K562 (cell line): ENCODE data around the gene CACNA2D3. TPM values are rescaled to one million over a fixed set of nuclear protein-coding genes. Genes with fewer than 3 reads are reported as not detected.

Experiments used
- ATAC-seq: fragments of 200-7000 bp; cut with Tn5 transposase; 3 replicates; pipeline ENCODE4 v1.9.1; 2020; ENCODE audit warnings: moderate library complexity
- BruUV-seq: library from RNA; stranded (reverse); fragments of 400-500 nt; replicated peaks from 2 replicates; lab custom pipeline; 2021; lab: Mats Ljungman, UMichigan
- CTCF ChIA-PET: fragments of 300-600 bp; formaldehyde crosslinking; extraction: SDS; loops from one replicate; lab custom pipeline; 2021; ENCODE audit warnings: low intra/inter-chr PET ratio; lab: Yijun Ruan, JAX
- POLR2A ChIA-PET: fragments of 300-600, 350-650 bp; sonication (Branson Sonifier 250); formaldehyde crosslinking; extraction: SDS; loops from one replicate; lab custom pipeline; 2021; ENCODE audit warnings: antibody characterized with exemption, inconsistent platforms; lab: Yijun Ruan, JAX
- DNase-seq, 4 experiments: peaks; one replicate each; pipeline versions ENCODE4 v3.0.0 to v3.0.0-alpha.2; 2011 to 2018; ENCODE audit warnings: low spot score in 3 of 4, mixed read lengths in 3 of 4; ENCODE audit errors: extremely low read depth in 1 of 4
- FAIRE-seq: peaks from 2 replicates; lab custom pipeline; 2011; peaks lifted over from hg19 to GRCh38; lab: Jason Lieb, UNC
- H2AFZ ChIP-seq: 2 replicates; pipeline ENCODE4 v1.6.0; 2011; ENCODE audit warnings: low read depth, low read length, control low read depth, inconsistent platforms
- H3K27ac ChIP-seq: fragments of 200-600 bp; 3 replicates; pipeline ENCODE4 v1.8.0; 2011; ENCODE audit warnings: low read depth, mild to moderate bottlenecking, control low read depth, inconsistent platforms, low read length, moderate library complexity, mixed read lengths; ENCODE audit errors: extremely low read depth
- H3K27me3 ChIP-seq, 2 experiments: fragments of 300-600 bp in 1 of 2; 2 replicates in 1 of 2; 3 replicates in 1 of 2; pipeline versions ENCODE4 v1.6.0 to v1.8.0; 2011; ENCODE audit warnings: inconsistent platforms in 2 of 2, low read length in 2 of 2, mild to moderate bottlenecking in 1 of 2, mixed read lengths in 1 of 2, moderate library complexity in 1 of 2; ENCODE audit not compliant: control insufficient read depth in 2 of 2, insufficient read depth in 2 of 2
- H3K36me3 ChIP-seq: fragments of 300-600 bp; 3 replicates; pipeline ENCODE4 v1.8.0; 2011; ENCODE audit warnings: mild to moderate bottlenecking, low read length, inconsistent platforms; ENCODE audit not compliant: control insufficient read depth, insufficient read depth
- H3K4me1 ChIP-seq, 2 experiments: fragments of 200-600 bp in 1 of 2; replicated peaks in 1 of 2; 2 replicates in 1 of 2; 3 replicates in 1 of 2; pipeline versions ENCODE4 v1.5.1 to v1.8.0; 2011; ENCODE audit warnings: inconsistent platforms in 2 of 2, low read length in 2 of 2, mild to moderate bottlenecking in 1 of 2, mixed read lengths in 1 of 2, moderate library complexity in 1 of 2; ENCODE audit not compliant: control insufficient read depth in 2 of 2, insufficient read depth in 2 of 2
- H3K4me2 ChIP-seq: 2 replicates; pipeline ENCODE4 v1.6.1; 2011; ENCODE audit warnings: low read length, control low read depth, inconsistent platforms, mixed read lengths; ENCODE audit not compliant: insufficient read depth
- H3K4me3 ChIP-seq: fragments of 200-600 bp; sonication (generic), shearing (Covaris generic); 2 replicates; pipeline ENCODE4 v1.5.1; 2016; ENCODE audit warnings: control low read depth, inconsistent platforms
- H3K79me2 ChIP-seq: fragments of 200-600 bp; 3 replicates; pipeline ENCODE4 v1.8.0; 2011; ENCODE audit warnings: low read length, inconsistent platforms; ENCODE audit not compliant: control insufficient read depth, insufficient read depth
- H3K9ac ChIP-seq, 2 experiments: 2 replicates each; pipeline versions ENCODE4 v1.6.0 to v1.6.1; 2011; ENCODE audit warnings: low read depth in 2 of 2, low read length in 2 of 2, control low read depth in 1 of 2, inconsistent platforms in 1 of 2, mild to moderate bottlenecking in 1 of 2, mixed read lengths in 1 of 2; ENCODE audit not compliant: insufficient read depth in 1 of 2
- H3K9me1 ChIP-seq: one replicate; pipeline ENCODE4 v1.6.0; 2011; ENCODE audit warnings: inconsistent platforms, mild to moderate bottlenecking, low read length, moderate library complexity; ENCODE audit not compliant: control insufficient read depth, insufficient read depth
- H3K9me3 ChIP-seq: replicated peaks from 2 replicates; pipeline ENCODE4 v1.5.1; 2011; ENCODE audit warnings: low read depth, low read length, inconsistent platforms; ENCODE audit not compliant: control insufficient read depth, insufficient read depth
- H4K20me1 ChIP-seq: replicated peaks from 2 replicates; pipeline ENCODE4 v1.6.1; 2011; ENCODE audit warnings: low read length, inconsistent platforms, mixed read lengths; ENCODE audit not compliant: control insufficient read depth, insufficient read depth
- BCL6 ChIP-seq: fragments of 250-450 bp; sonication (Bioruptor Pico); IDR thresholded peaks from 2 replicates; pipeline ENCODE4 v1.4.0; 2020
- CC2D1A ChIP-seq: fragments of 450-650 bp; IDR thresholded peaks from 2 replicates; pipeline ENCODE4 v1.6.1; 2017; ENCODE audit warnings: mild to moderate bottlenecking
- GABPB1 ChIP-seq: sonication (generic); formaldehyde crosslinking; IDR thresholded peaks from 2 replicates; pipeline ENCODE4 v1.8.0; 2022; ENCODE audit warnings: mild to moderate bottlenecking, missing genetic modification reagents
- MCM3 ChIP-seq: fragments of 450-650 bp; IDR thresholded peaks from 2 replicates; pipeline ENCODE4 v1.6.1; 2016
- PRDM10 ChIP-seq: fragments of 450-650 bp; IDR thresholded peaks from 2 replicates; pipeline ENCODE4 v1.6.1; 2018; ENCODE audit not compliant: partially characterized antibody
- SNRNP70 ChIP-seq: fragments of 200-400 bp; formaldehyde crosslinking; optimal IDR thresholded peaks from 2 replicates; pipeline ENCODE3; 2017; ENCODE audit warnings: low read depth, low read length
- ZNF175 ChIP-seq: fragments of 200-800 bp; sonication (Bioruptor generic); IDR thresholded peaks from 2 replicates; pipeline ENCODE4 v1.6.1; 2016; ENCODE audit warnings: low read depth, mild to moderate bottlenecking, missing genetic modification characterization, missing compliant biosample characterization
- ZNF224 ChIP-seq: sonication (generic); formaldehyde crosslinking; IDR thresholded peaks from 2 replicates; pipeline ENCODE4 v1.8.0; 2022; ENCODE audit warnings: mild to moderate bottlenecking, missing genetic modification reagents
- ZNF354B ChIP-seq: fragments of 250-450 bp; sonication (Bioruptor Pico); IDR thresholded peaks from 2 replicates; pipeline ENCODE4 v1.4.0; 2020
- ZNF384 ChIP-seq: IDR thresholded peaks from 2 replicates; pipeline ENCODE4 v1.6.1; 2012; ENCODE audit warnings: low read depth, low read length, improper control_type of control experiment
- ZNF764 ChIP-seq: fragments of 250-450 bp; sonication (Bioruptor Pico); IDR thresholded peaks from 2 replicates; pipeline ENCODE4 v1.4.0; 2020; ENCODE audit warnings: low read depth, mild to moderate bottlenecking, moderate library complexity
- WGBS: fragments of 100-300 bp; shearing (Covaris generic); methylation state at CpG from one replicate; pipeline ENCODE4 v1.1.6; 2016; ENCODE audit warnings: low coverage, mixed read lengths; ENCODE audit not compliant: insufficient coverage; ENCODE audit errors: missing lambda C conversion rate; 5-methylcytosine and 5-hydroxymethylcytosine counted together
- in situ Hi-C: fragments of 300-500 bp; cut with MboI; formaldehyde crosslinking; loops from 4 replicates; pipeline ENCODE4 v1.15.0; 2018; ENCODE audit warnings: inconsistent platforms, mixed read lengths
- intact Hi-C: fragments of 100-400 bp; cut with micrococcal nuclease; formaldehyde crosslinking; loops from 2 replicates; pipeline ENCODE4 v1.14.2; 2022
- polyA plus RNA-seq, 8 experiments: library from polyadenylated mRNA; depleted of rRNA in 4 of 8; stranded (reverse) in 5 of 8; unstranded in 3 of 8; fragments of >200 nt; fragmentation: Nextera tagmentation in 2 of 8; fragmentation: Illumina TruSeq in 1 of 8; extraction: Ambion mirVana in 2 of 8; extraction: Trizol in 1 of 8; gene quantifications; 2 replicates each; pipeline versions ENCODE4 v1.2.1 to v1.2.3, GENCODE V29; 2011 to 2014; ENCODE audit warnings: inconsistent platforms in 1 of 8, missing spikeins in 1 of 8
- total RNA-seq, 7 experiments: library from RNA; depleted of rRNA in 6 of 7; stranded (reverse); fragments of >200 nt in 6 of 7; fragmentation: Illumina TruSeq in 2 of 7; extraction: Trizol in 2 of 7; gene quantifications; 2 replicates each; pipeline versions ENCODE4 v1.2.1 to v1.2.3, GENCODE V29; 2011 to 2021; ENCODE audit warnings: low replicate concordance in 1 of 7
- TF ChIP-seq, protein P1 (sequence below): fragments of 450-650 bp; formaldehyde crosslinking; IDR thresholded peaks from 2 replicates; pipeline ENCODE4 v1.4.0; 2022; ENCODE audit warnings: missing genetic modification characterization
- TF ChIP-seq, protein P2 (sequence below): sonication (generic); formaldehyde crosslinking; IDR thresholded peaks from 2 replicates; pipeline ENCODE4 v1.9.0; 2022; ENCODE audit warnings: mild to moderate bottlenecking, missing genetic modification reagents

The CACNA2D3 gene
- total and polyA plus RNA-seq, 9 of the 15 experiments (the other 6 are each of a cell fraction or from before 2014, with no cell fraction given), result 0.01 TPM; not detected in 8

DNA sequence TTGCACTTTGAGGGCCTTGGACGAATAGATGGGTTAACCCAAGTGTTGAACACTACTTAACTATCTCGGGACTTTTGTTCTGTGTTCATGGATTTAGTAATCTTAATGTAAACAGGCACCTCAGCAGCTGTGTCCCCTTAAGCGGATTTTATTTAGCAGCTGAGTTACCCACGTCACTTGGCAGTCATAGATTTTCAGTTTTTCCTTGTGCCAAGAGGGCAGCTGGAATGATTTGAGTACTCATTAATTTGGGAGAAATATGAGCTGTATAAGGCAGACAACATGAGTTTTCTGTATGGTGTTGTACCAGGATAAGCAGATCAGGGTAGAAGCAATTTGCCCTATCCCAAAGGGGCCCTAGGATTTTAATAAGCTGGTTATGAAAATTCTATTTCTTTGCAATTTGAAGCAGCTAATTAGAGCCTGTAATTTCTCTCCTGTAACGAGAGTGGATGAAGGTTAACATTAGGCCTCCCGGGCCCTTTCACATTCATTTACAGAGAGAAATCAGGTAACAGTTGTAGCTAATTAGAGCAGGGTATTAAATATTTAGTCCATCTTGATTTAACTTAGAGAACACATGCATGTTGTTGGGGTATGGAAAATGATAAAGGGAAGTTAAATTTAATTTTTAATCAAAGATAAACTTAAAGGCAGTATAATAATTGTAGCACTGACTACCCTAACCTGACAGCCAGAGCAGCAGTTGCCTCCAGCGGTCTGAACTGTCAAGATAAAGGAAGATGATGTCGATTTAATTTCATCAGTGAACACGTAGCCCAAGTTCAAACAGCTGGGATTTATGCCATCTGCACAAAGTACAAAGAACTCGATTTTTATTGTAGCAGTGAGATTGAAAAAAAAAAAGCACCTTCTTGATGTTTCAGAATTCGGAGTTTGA lies 611.0 kb downstream of the CACNA2D3 start:
- CTCF ChIA-PET, result no interaction called here
- H3K79me2 ChIP-seq, result no peaks in the 10 kb centered on the region
- DNase-seq (no peak), ATAC-seq (no peak), FAIRE-seq (no peak)
- H3K27ac ChIP-seq, result no peak overlapping the region
- no peak overlapping the region for H3K9ac ChIP-seq
- POLR2A ChIA-PET, result no interaction called here
- no peak for TF ChIP-seq PRDM10
- no peak for TF ChIP-seq ZNF175 (CRISPR knock-in tag)
- TF ChIP-seq ZNF384, result no peak
- no peak for TF ChIP-seq ZNF224
- no peak for TF ChIP-seq ZNF354B (CRISPR knock-in tag)
- TF ChIP-seq ZNF764 (CRISPR knock-in tag), result no peak
- TF ChIP-seq SNRNP70, result no peak
- TF ChIP-seq CC2D1A, result no peak
- TF ChIP-seq, protein P1, sequence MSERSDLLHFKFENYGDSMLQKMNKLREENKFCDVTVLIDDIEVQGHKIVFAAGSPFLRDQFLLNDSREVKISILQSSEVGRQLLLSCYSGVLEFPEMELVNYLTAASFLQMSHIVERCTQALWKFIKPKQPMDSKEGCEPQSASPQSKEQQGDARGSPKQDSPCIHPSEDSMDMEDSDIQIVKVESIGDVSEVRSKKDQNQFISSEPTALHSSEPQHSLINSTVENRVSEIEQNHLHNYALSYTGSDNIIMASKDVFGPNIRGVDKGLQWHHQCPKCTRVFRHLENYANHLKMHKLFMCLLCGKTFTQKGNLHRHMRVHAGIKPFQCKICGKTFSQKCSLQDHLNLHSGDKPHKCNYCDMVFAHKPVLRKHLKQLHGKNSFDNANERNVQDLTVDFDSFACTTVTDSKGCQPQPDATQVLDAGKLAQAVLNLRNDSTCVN, result no peak
- TF ChIP-seq, protein P2, sequence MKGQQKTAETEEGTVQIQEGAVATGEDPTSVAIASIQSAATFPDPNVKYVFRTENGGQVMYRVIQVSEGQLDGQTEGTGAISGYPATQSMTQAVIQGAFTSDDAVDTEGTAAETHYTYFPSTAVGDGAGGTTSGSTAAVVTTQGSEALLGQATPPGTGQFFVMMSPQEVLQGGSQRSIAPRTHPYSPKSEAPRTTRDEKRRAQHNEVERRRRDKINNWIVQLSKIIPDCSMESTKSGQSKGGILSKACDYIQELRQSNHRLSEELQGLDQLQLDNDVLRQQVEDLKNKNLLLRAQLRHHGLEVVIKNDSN (CRISPR knock-in tag), result no peak
- TF ChIP-seq MCM3, result no peak
- no peak for TF ChIP-seq BCL6 (CRISPR knock-in tag)
- TF ChIP-seq GABPB1 (CRISPR knock-in tag), result no peak
- H3K9me1 ChIP-seq, result no peaks in the 10 kb centered on the region
- BruUV-seq, result no TSS peak
- intact Hi-C loops (no loop called here), in situ Hi-C loops (no loop called here)
- no peak overlapping the region for H2AFZ ChIP-seq
- no peaks in the 10 kb centered on the region for H3K27me3 ChIP-seq
- WGBS, result 0% methylated on average over 10 of the region's 11 CpGs
- H3K4me1 ChIP-seq, result no peaks in the 10 kb centered on the region
- H3K4me3 ChIP-seq, result no peak overlapping the region
- H4K20me1 ChIP-seq, result no peaks in the 10 kb centered on the region
- no peak overlapping the region for H3K4me2 ChIP-seq
- no peaks in the 10 kb centered on the region for H3K9me3 ChIP-seq
- no peaks in the 10 kb centered on the region for H3K36me3 ChIP-seq
